SK-N-SH (cell line): Measurements from ENCODE around the gene CCDC91. TPM values are rescaled to one million over a fixed set of nuclear protein-coding genes. Genes with fewer than 3 reads are reported as not detected.

Experiments used
- CTCF ChIA-PET: fragments of 300-600, 350-600 bp; formaldehyde crosslinking; extraction: SDS; loops from one replicate; lab custom pipeline; 2021; lab: Yijun Ruan, JAX
- POLR2A ChIA-PET: fragments of 350-600 bp; sonication (Branson Sonifier 250); formaldehyde crosslinking; extraction: SDS; loops from one replicate; lab custom pipeline; 2020; ENCODE audit warnings: antibody characterized with exemption, inconsistent platforms; lab: Yijun Ruan, JAX
- DNase-seq: peaks from one replicate; pipeline ENCODE4 v3.0.0; 2012
- H2AFZ ChIP-seq: fragments of 200-600 bp; sonication (generic); 2 replicates; pipeline ENCODE4 v1.8.1; 2016; ENCODE audit warnings: antibody characterized with exemption, mild to moderate bottlenecking, low read depth
- H3F3A ChIP-seq: fragments of 200-600 bp; sonication (generic); replicated peaks from 2 replicates; pipeline ENCODE3; 2016; ENCODE audit warnings: antibody characterized with exemption, mild to moderate bottlenecking; ENCODE audit not compliant: insufficient read depth
- H3K27ac ChIP-seq, 2 experiments: fragments of 200-500 bp in 1 of 2; fragments of 200-600 bp in 1 of 2; sonication (Bioruptor generic) in 1 of 2; sonication (generic), shearing (Covaris generic) in 1 of 2; 2 replicates each; pipeline versions ENCODE4 v1.5.1 to v1.6.1; 2014 to 2016; ENCODE audit warnings: low read depth in 2 of 2, inconsistent platforms in 1 of 2, low read length in 1 of 2, mild to moderate bottlenecking in 1 of 2, mixed read lengths in 1 of 2
- H3K27me3 ChIP-seq: fragments of 200-600 bp; sonication (generic), shearing (Covaris generic); 2 replicates; pipeline ENCODE4 v1.6.1; 2016; ENCODE audit warnings: mixed run types; ENCODE audit not compliant: insufficient read depth
- H3K36me3 ChIP-seq, 2 experiments: fragments of 200-500 bp in 1 of 2; fragments of 200-600 bp in 1 of 2; sonication (Bioruptor generic) in 1 of 2; sonication (generic) in 1 of 2; replicated peaks in 1 of 2; 2 replicates each; pipeline versions ENCODE3 to v1.5.1; 2014 to 2016; ENCODE audit warnings: low read length in 1 of 2, mild to moderate bottlenecking in 1 of 2; ENCODE audit not compliant: insufficient read depth in 2 of 2, control insufficient read depth in 1 of 2
- H3K4me1 ChIP-seq, 2 experiments: fragments of 200-500 bp in 1 of 2; fragments of 200-600 bp in 1 of 2; sonication (Bioruptor generic) in 1 of 2; sonication (generic), shearing (Covaris generic) in 1 of 2; 2 replicates each; pipeline versions ENCODE4 v1.5.1 to v1.6.1; 2014 to 2016; ENCODE audit warnings: low read depth in 1 of 2, low read length in 1 of 2, mixed run types in 1 of 2; ENCODE audit not compliant: insufficient read depth in 2 of 2, control insufficient read depth in 1 of 2
- H3K4me2 ChIP-seq: fragments of 200-600 bp; sonication (generic), shearing (Covaris generic); 2 replicates; pipeline ENCODE4 v1.6.1; 2017; ENCODE audit warnings: mixed run types
- H3K4me3 ChIP-seq, 2 experiments: fragments of 200-500 bp in 1 of 2; fragments of 200-600 bp in 1 of 2; sonication (Bioruptor generic) in 1 of 2; sonication (generic), shearing (Covaris generic) in 1 of 2; 2 replicates each; pipeline versions ENCODE4 v1.5.1 to v1.8.1; 2014 to 2016; ENCODE audit warnings: low read depth in 2 of 2, inconsistent platforms in 1 of 2, low read length in 1 of 2, mild to moderate bottlenecking in 1 of 2, mixed read lengths in 1 of 2, moderate library complexity in 1 of 2
- H3K79me2 ChIP-seq: fragments of 200-600 bp; sonication (generic); 2 replicates; pipeline ENCODE4 v1.8.1; 2017; ENCODE audit warnings: mild to moderate bottlenecking; ENCODE audit not compliant: insufficient read depth
- H3K9ac ChIP-seq: fragments of 200-600 bp; sonication (generic); 2 replicates; pipeline ENCODE4 v1.6.1; 2017; ENCODE audit warnings: mixed run types
- H3K9me2 ChIP-seq: fragments of 200-600 bp; sonication (generic); 2 replicates; pipeline ENCODE4 v1.6.1; 2017; ENCODE audit warnings: mixed run types
- H3K9me3 ChIP-seq: fragments of 200-600 bp; sonication (generic); 2 replicates; pipeline ENCODE4 v1.6.1; 2017; ENCODE audit warnings: mixed run types, mild to moderate bottlenecking, moderate library complexity
- H4K20me1 ChIP-seq: fragments of 200-600 bp; sonication (generic); 2 replicates; pipeline ENCODE4 v1.6.1; 2017; ENCODE audit warnings: mild to moderate bottlenecking, mixed run types; ENCODE audit not compliant: insufficient read depth
- CHD2 ChIP-seq: fragments of 150-350 bp; IDR thresholded peaks from 2 replicates; pipeline ENCODE4 v1.6.1; 2018; ENCODE audit warnings: low read length; ENCODE audit not compliant: partially characterized antibody
- CTCF ChIP-seq: fragments of 200-600 bp; sonication (generic); IDR thresholded peaks from 2 replicates; pipeline ENCODE4 v1.6.1; 2017; ENCODE audit warnings: antibody characterized with exemption, mild to moderate bottlenecking, moderate library complexity
- EP300 ChIP-seq, 2 experiments: IDR thresholded peaks; 2 replicates each; pipeline versions ENCODE4 v1.4.0 to v1.6.1; 2012; ENCODE audit warnings: borderline replicate concordance in 1 of 2, low read depth in 1 of 2, low read length in 1 of 2
- FOXJ3 ChIP-seq: sonication (generic); formaldehyde crosslinking; IDR thresholded peaks from 2 replicates; pipeline ENCODE4 v1.5.1; 2020; ENCODE audit warnings: mild to moderate bottlenecking, missing genetic modification reagents
- FOXM1 ChIP-seq: IDR thresholded peaks from 2 replicates; pipeline ENCODE4 v1.4.0; 2012; ENCODE audit warnings: low read depth, mild to moderate bottlenecking
- JUND ChIP-seq: IDR thresholded peaks from 2 replicates; pipeline ENCODE4 v1.4.0; 2012
- MEF2A ChIP-seq: IDR thresholded peaks from 2 replicates; pipeline ENCODE4 v1.4.0; 2012; ENCODE audit warnings: low read depth, borderline replicate concordance
- NFIC ChIP-seq: IDR thresholded peaks from 2 replicates; pipeline ENCODE4 v1.4.0; 2012; ENCODE audit warnings: borderline replicate concordance
- NRF1 ChIP-seq: IDR thresholded peaks from 2 replicates; pipeline ENCODE4 v1.6.1; 2012; ENCODE audit warnings: low read depth, mild to moderate bottlenecking, low read length
- POLR2AphosphoS5 ChIP-seq: IDR thresholded peaks from 2 replicates; pipeline ENCODE4 v1.6.1; 2012; ENCODE audit warnings: low read depth, low read length
- RAD21 ChIP-seq: IDR thresholded peaks from 2 replicates; pipeline ENCODE4 v1.6.1; 2012; ENCODE audit warnings: mild to moderate bottlenecking, low read length
- RFX5 ChIP-seq: IDR thresholded peaks from 2 replicates; pipeline ENCODE4 v1.6.1; 2012; ENCODE audit warnings: mild to moderate bottlenecking, improper control_type of control experiment, low read length
- RXRA ChIP-seq: IDR thresholded peaks from 2 replicates; pipeline ENCODE4 v1.4.0; 2012; ENCODE audit warnings: low read depth, mild to moderate bottlenecking, borderline replicate concordance
- SIN3A ChIP-seq: IDR thresholded peaks from 2 replicates; pipeline ENCODE4 v1.6.1; 2012; ENCODE audit warnings: low read depth, mild to moderate bottlenecking, low read length, moderate library complexity, borderline replicate concordance
- SMC3 ChIP-seq: IDR thresholded peaks from 2 replicates; pipeline ENCODE4 v1.6.1; 2012; ENCODE audit warnings: low read depth, low read length, improper control_type of control experiment
- TCF12 ChIP-seq: IDR thresholded peaks from 2 replicates; pipeline ENCODE4 v1.4.0; 2012
- USF1 ChIP-seq: IDR thresholded peaks from 2 replicates; pipeline ENCODE4 v1.4.0; 2012; ENCODE audit warnings: low read depth, borderline replicate concordance
- YY1 ChIP-seq: IDR thresholded peaks from 2 replicates; pipeline ENCODE4 v1.4.0; 2012; ENCODE audit warnings: low read depth, mild to moderate bottlenecking
- ZBTB33 ChIP-seq: IDR thresholded peaks from 2 replicates; pipeline ENCODE4 v1.4.0; 2012; ENCODE audit warnings: low read depth, borderline replicate concordance
- WGBS: methylation state at CpG from one replicate; pipeline ENCODE4 v1.1.6; 2017; ENCODE audit warnings: low lambda C conversion rate; 5-methylcytosine and 5-hydroxymethylcytosine counted together
- polyA plus RNA-seq, 3 experiments: library from polyadenylated mRNA; depleted of rRNA; stranded (reverse); fragments of >200 nt; gene quantifications; 2 replicates each; pipeline ENCODE4 v1.2.3, GENCODE V29; 2012

CCDC91 gene
- polyA plus RNA-seq, 1 of the 3 experiments (the other 2 are of a cell fraction) = 13.0 TPM

- Histone ChIP-seq H3K9me2 (no peaks in the 10 kb centered on the region), H4K20me1 (no peaks in the 10 kb centered on the region), H3K9ac (no peak overlapping the region), H3K4me1 (no peaks in the 10 kb centered on the region; a peak in 1 of 4 replicates), H3K4me2 (no peak overlapping the region), H3K27me3 (no peaks in the 10 kb centered on the region), H3F3A (no peaks in the 10 kb centered on the region), H2AFZ (no peak overlapping the region), H3K9me3 (no peaks in the 10 kb centered on the region), H3K4me3 (no peak overlapping the region), H3K79me2 (no peaks in the 10 kb centered on the region), H3K27ac (no peak overlapping the region), H3K36me3 (peaks cover 0 to 5% of the 10 kb centered on the region in 2 experiments)
- WGBS = 92% methylated on average over 4 of the region's 4 CpGs
- CTCF ChIA-PET = no interaction called here
- no peak for DNase-seq
- POLR2A ChIA-PET = no interaction called here
- no peak for TF ChIP-seq SIN3A
- TF ChIP-seq USF1 = no peak
- no peak for TF ChIP-seq SMC3
- TF ChIP-seq RXRA = no peak
- TF ChIP-seq POLR2AphosphoS5 = no peak
- no peak for TF ChIP-seq CTCF
- no peak for TF ChIP-seq NRF1
- no peak for TF ChIP-seq NFIC
- TF ChIP-seq CHD2 = no peak
- TF ChIP-seq TCF12 = no peak
- no peak for TF ChIP-seq MEF2A
- TF ChIP-seq EP300 (IDR thresholded peaks at IDR 0.05; ENCODE audit: borderline replicate concordance in 1 of 2, low read depth in 1 of 2, low read length in 1 of 2) = no peak
- no peak for TF ChIP-seq FOXM1
- no peak for TF ChIP-seq ZBTB33
- no peak for TF ChIP-seq JUND
- no peak for TF ChIP-seq RFX5
- TF ChIP-seq RAD21 = no peak
- no peak for TF ChIP-seq FOXJ3 (CRISPR knock-in tag)
- no peak for TF ChIP-seq YY1
Measured at GRCh38 chr12:28442101-28442500, 251.8 kb downstream of the CCDC91 start.
